ENCODE measurements around the gene MAX. TPM values are rescaled to one million over a fixed set of nuclear protein-coding genes. Genes with fewer than 3 reads are reported as not detected.

MAX gene
- total RNA-seq, 4 donors from 2014 or later: 44.2 to 54.0 (median 46.1) TPM

DNA sequence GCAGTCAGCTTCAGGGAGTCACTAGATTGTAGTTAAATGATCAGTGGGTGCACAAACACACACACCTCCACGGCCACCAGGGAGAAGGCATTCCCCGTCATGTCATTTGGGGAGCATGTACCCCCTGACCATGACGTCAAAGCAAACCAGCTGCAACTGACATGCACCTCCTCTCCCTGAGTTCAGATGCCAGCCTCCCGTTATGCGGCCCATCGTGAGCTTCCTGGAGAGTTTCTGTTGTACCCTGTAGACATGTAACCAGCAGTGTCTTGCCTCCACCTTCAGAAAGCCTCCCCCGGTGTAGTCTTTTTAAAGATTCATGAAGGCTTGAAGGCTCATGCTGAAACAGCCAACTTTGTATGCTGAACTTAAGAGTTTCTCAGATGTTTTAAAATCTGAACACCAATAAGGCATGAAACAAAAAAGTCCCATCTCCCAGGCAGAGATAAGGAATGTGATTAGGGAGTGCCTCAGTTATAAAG, 60.8 kb downstream of the MAX start:
- TF ChIP-seq, protein P1, sequence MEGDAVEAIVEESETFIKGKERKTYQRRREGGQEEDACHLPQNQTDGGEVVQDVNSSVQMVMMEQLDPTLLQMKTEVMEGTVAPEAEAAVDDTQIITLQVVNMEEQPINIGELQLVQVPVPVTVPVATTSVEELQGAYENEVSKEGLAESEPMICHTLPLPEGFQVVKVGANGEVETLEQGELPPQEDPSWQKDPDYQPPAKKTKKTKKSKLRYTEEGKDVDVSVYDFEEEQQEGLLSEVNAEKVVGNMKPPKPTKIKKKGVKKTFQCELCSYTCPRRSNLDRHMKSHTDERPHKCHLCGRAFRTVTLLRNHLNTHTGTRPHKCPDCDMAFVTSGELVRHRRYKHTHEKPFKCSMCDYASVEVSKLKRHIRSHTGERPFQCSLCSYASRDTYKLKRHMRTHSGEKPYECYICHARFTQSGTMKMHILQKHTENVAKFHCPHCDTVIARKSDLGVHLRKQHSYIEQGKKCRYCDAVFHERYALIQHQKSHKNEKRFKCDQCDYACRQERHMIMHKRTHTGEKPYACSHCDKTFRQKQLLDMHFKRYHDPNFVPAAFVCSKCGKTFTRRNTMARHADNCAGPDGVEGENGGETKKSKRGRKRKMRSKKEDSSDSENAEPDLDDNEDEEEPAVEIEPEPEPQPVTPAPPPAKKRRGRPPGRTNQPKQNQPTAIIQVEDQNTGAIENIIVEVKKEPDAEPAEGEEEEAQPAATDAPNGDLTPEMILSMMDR (IDR thresholded peaks at IDR 0.05; ENCODE audit: low read depth): no peak

DNA sequence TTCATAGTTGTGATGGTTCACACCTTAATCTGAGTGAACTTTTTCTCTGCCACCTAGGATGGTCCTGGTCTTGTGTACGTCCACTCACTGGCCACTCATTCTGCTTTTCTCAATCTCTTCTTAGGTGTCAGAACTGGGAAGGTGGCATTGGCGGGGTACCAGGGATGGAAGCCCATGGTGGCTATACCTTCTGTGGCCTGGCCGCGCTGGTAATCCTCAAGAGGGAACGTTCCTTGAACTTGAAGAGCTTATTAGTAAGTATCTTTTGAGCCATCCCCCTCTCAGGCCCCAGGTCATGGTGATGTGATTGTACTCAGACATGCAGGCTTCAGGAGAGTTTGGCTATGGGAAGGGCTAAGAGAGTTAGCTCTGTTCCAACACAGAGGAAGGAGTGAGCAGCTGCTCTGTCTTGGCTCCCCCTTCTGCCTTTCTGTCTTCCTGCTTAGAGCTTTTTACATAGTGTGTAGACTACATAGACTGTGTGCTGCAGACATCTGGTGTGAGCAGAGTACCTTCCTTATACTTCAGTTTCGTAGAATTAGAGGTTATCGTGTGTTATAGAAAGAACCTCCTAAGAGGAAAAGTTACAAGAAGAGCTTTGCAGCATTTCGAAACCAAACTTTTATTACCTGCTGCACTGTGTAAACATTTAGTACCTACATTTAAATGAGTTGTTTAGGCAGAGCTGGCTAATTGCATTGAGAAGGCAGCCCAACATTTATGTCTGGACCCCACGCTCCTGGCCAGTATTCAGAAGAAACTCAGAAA, 61.5 kb downstream of the MAX start:
- TF ChIP-seq, protein P1 (IDR thresholded peaks at IDR 0.05; ENCODE audit: low read depth): no peak

DNA sequence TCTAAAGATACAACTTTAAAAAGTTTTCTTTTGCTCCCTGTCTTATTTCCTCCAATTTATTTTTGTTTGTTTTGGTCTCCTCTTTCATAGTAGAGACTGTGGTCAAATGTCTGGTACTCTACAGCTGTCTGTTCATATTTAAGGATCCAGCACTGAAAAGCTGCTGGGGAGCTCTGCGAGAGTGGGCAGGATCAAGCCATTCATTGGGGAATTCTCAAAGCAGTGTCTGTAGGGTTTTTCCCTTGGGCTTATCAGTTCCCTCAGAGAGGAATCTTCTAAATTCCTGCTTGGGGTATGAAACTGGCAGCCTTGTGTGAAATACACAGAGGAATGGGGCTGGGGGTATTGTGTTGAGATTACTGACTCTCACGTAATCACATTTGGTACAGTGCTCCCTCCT, 63.4 kb downstream of the MAX start:
- TF ChIP-seq, protein P1 (IDR thresholded peaks at IDR 0.05; ENCODE audit: low read depth): no peak

DNA sequence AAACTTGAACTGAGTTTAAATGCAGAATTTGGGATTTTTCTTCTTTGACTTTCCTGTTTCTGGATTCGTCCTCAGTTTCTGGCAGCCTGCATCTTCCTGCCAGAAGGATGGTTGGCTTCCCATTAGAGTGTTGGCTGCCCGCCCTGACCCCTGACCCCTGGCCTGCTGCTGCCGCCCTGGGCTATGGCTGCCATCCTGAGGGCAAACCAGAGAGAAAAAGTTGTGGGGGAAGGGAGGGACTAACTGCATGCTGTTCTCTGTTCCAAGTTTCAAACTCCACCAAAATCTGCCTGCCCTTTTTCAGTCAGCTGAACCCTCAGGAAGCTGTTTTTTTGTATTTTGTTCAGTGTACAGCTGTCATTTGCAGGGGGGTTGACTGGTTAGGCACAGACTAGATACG, 67.3 kb downstream of the MAX start:
- TF ChIP-seq, protein P1 (IDR thresholded peaks at IDR 0.05; ENCODE audit: low read depth): no peak

DNA sequence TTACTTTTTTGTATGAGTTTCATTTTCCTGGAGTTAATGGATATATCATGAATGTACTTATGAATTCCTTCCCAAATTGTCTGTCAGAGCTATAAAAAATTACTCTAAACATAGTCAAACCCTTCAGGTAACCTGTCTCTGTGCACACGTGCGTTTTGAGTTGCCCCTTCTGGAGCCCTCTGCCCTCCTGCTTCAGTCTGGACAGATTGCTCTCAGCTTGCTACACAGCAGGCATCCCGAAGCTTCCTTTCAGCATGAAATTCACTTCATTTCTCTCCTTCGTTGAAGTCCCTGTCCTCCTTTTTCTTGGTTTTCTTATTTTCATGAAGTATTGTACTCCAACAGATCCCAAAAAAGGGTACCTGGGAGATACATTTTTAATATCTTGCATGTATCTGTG, 68.3 kb downstream of the MAX start:
- TF ChIP-seq, protein P1 (IDR thresholded peaks at IDR 0.05; ENCODE audit: low read depth): no peak

DNA sequence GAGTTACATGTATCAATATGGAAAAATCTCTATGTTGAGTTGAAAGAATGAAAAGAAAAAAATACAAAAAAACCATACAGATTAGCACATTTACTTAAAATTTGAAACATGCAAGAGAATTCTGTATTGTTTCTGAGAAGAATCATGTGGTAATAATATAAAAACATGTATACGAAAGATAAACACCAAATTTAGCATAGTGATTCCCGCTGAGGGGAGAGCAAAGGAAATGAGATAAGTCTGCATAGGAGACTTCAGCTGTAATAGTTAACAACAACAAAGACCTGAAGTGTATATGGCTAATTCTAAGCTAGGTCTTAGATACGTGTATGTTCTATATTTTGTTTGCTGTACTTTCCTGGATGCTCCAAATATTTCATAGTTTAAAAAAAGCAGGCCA, 69.1 kb downstream of the MAX start:
- TF ChIP-seq, protein P1 (IDR thresholded peaks at IDR 0.05; ENCODE audit: low read depth): no peak

DNA sequence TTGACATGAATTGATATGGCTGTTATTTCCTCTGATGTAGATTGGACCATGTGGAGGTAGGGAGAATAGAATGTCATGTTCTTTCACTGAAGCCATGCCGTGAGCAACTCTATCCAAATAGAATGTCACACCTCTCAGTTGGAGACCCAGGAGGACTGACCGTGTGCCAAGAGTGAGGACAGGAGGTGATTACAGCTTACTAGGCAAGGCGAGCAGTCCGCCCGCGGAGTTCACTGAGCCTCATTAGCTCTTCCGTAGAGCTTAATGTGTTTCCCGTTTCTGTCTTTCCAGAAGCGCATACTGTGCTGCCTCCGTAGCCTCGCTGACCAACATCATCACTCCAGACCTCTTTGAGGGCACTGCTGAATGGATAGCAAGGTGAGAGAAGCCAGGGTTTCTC, 70.0 kb downstream of the MAX start:
- TF ChIP-seq, protein P1 (IDR thresholded peaks at IDR 0.05; ENCODE audit: low read depth): no peak
